Kidney (tissue), 14 donors: ENCODE results near the gene TRIM62. TPM values are rescaled to one million over a fixed set of nuclear protein-coding genes. Genes with fewer than 3 reads are reported as not detected.

Experiments used
- DNase-seq, 5 donors: peaks; one replicate each; pipeline ENCODE4 v3.0.0-alpha.2; 2013 to 2020
- FAIRE-seq: peaks from 2 replicates; lab custom pipeline; 2012; peaks lifted over from hg19 to GRCh38; lab: Jason Lieb, UNC
- H3K27ac ChIP-seq, 2 donors: one replicate each; pipeline ENCODE4 v1.7.0; 2013; ENCODE audit warnings: low read depth in 2 of 2, low read length in 2 of 2, inconsistent platforms in 1 of 2
- H3K27me3 ChIP-seq: one replicate; pipeline ENCODE4 v1.7.1; 2013; ENCODE audit warnings: low read length, inconsistent platforms; ENCODE audit not compliant: control insufficient read depth, insufficient read depth
- H3K36me3 ChIP-seq, 3 donors: one replicate each; pipeline versions ENCODE4 v1.7.0 to v1.7.1; 2013; ENCODE audit warnings: low read length in 3 of 3, control low read depth in 1 of 3, inconsistent platforms in 1 of 3; ENCODE audit not compliant: insufficient read depth in 3 of 3, control insufficient read depth in 2 of 3
- H3K4me1 ChIP-seq, 3 donors: one replicate each; pipeline versions ENCODE4 v1.7.0 to v1.7.1; 2013; ENCODE audit warnings: low read length in 3 of 3, inconsistent platforms in 1 of 3, low read depth in 1 of 3; ENCODE audit not compliant: control insufficient read depth in 2 of 3, insufficient read depth in 2 of 3
- H3K4me3 ChIP-seq, 3 donors: one replicate each; pipeline versions ENCODE4 v1.7.0 to v1.8.1; 2013; ENCODE audit warnings: low read length in 3 of 3, control low read depth in 1 of 3, inconsistent platforms in 1 of 3
- H3K9ac ChIP-seq, 3 donors: one replicate each; pipeline versions ENCODE4 v1.7.0 to v1.7.1; 2013; ENCODE audit warnings: low read length in 3 of 3, control low read depth in 1 of 3, inconsistent platforms in 1 of 3
- H3K9me3 ChIP-seq, 3 donors: one replicate each; pipeline versions ENCODE4 v1.7.0 to v1.7.1; 2013; ENCODE audit warnings: low read length in 3 of 3, control low read depth in 1 of 3, inconsistent platforms in 1 of 3; ENCODE audit not compliant: control insufficient read depth in 2 of 3, insufficient read depth in 1 of 3
- intact Hi-C: fragments of 100-400 bp; cut with DNase I; formaldehyde crosslinking; loops from one replicate; pipeline ENCODE4 v1.11.1; 2022
- polyA plus RNA-seq: library from polyadenylated mRNA; stranded (reverse); fragments of 350-450 nt; fragmentation: Illumina TruSeq; extraction: RNeasy Lipid Tissue Mini Kit (QIAGEN cat#74804); gene quantifications from one replicate; pipeline ENCODE4 v1.2.3, GENCODE V29; 2014; ENCODE audit warnings: low read depth, low replicate concordance; ENCODE audit not compliant: insufficient read depth
- total RNA-seq: library from RNA; stranded (reverse); fragmentation: NEBNext Ultra II Directional; extraction: Animal tissue kit (Norgen Biotek cat#: 25700); gene quantifications from one replicate; pipeline ENCODE4 v1.2.1, GENCODE V29; 2021
- TF ChIP-seq, protein P1 (sequence below): IDR thresholded peaks from 3 replicates; pipeline ENCODE4 v1.5.1; 2012; ENCODE audit warnings: mild to moderate bottlenecking, moderate library complexity, borderline replicate concordance; ENCODE audit not compliant: insufficient read depth; ENCODE audit errors: extremely low read depth
- donor health status: control.
- donor health status: control.
- donor health status: control.
- donor health status: control.
- donor health status: control.
- donor health status: DM: yes; HTN: yes; CAD: no.
- donor health status: Normal renal cell carcinoma (clear cell type).

TRIM62 gene
- total and polyA plus RNA-seq, 2 donors from 2014 or later = 3.2 to 6.2 TPM

DNA sequence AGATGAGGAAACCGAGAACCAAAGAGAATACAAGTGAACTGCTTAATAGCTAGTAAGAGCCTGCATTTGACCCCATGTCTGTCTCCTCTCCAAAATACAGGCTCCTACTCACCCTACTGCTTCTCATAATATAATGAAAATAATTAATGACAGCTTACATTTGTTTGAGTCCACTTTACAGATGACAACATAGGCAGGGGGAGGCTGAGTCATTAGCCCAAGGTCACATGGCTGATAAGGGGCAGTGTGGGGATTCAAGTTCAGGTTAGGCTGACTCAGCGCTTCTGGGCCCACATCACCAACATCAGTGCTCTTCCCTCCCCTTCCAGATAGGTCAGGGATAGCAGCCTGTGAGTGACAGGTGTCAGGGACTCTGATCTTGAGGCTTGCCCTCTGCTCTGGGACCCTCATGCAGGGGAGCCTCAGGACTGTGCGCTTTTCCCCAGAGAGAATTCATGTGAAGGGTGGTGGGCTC lies 84.7 kb downstream of the TRIM62 start:
- Histone ChIP-seq H3K9ac (no peak overlapping the region), H3K9me3 (no peaks in the 10 kb centered on the region), H3K4me1 (peaks cover 0 to 2% (median 0%) of the 10 kb centered on the region in 3 donors), H3K27ac (no peak overlapping the region), H3K27me3 (no peaks in the 10 kb centered on the region), H3K36me3 (peaks cover 0 to 3% (median 0%) of the 10 kb centered on the region in 3 donors), H3K4me3 (no peak overlapping the region)
- TF ChIP-seq, protein P1, sequence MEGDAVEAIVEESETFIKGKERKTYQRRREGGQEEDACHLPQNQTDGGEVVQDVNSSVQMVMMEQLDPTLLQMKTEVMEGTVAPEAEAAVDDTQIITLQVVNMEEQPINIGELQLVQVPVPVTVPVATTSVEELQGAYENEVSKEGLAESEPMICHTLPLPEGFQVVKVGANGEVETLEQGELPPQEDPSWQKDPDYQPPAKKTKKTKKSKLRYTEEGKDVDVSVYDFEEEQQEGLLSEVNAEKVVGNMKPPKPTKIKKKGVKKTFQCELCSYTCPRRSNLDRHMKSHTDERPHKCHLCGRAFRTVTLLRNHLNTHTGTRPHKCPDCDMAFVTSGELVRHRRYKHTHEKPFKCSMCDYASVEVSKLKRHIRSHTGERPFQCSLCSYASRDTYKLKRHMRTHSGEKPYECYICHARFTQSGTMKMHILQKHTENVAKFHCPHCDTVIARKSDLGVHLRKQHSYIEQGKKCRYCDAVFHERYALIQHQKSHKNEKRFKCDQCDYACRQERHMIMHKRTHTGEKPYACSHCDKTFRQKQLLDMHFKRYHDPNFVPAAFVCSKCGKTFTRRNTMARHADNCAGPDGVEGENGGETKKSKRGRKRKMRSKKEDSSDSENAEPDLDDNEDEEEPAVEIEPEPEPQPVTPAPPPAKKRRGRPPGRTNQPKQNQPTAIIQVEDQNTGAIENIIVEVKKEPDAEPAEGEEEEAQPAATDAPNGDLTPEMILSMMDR = no peak
- DNase-seq = no peak
- no peak for FAIRE-seq
- intact Hi-C loops = no loop called here

DNA sequence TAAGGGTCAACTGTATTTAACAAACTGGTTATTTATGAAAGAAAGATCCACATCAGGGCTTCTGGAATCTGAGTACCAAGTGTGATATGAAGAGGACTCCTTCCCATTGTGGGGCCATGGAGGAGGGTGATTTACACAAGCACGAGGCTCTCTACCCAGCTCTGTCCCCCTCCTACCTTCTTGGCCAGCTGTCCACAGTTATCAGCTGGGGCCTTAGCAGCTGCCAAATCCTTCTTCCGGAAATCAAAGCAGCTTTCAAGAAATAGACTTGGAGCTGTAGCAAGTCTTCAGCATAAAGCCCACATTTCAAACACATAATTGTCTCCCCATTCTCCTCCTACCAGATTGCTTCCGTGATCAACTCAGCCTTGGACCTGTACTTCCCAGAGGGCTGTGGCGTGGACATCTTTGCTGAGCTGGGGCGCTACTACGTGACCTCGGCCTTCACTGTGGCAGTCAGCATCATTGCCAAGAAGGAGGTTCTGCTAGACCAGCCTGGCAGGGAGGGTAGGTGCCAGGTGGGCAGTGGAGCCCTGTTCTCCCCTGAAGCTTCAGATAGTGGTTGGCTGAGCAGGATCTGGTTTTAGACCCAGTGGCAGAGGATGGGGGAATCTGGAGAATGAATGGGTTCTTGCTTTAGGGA lies 85.4 kb downstream of the TRIM62 start:
- TF ChIP-seq, protein P1 = no peak
- Histone ChIP-seq H3K27ac (no peak overlapping the region), H3K4me1 (peaks cover 0 to 2% (median 0%) of the 10 kb centered on the region in 3 donors), H3K4me3 (no peak overlapping the region), H3K9ac (no peak overlapping the region), H3K9me3 (no peaks in the 10 kb centered on the region), H3K36me3 (peaks cover 0 to 3% (median 0%) of the 10 kb centered on the region in 3 donors), H3K27me3 (no peaks in the 10 kb centered on the region)
- no peak for FAIRE-seq
- DNase-seq = no peak
- intact Hi-C loops = no loop called here

Other genes starting within 250 kb of the TRIM62 start
- 30.8 TPM for gene RNF19B, start 217.2 kb downstream of the TRIM62 start, total RNA-seq
- gene RNF19B, start 217.2 kb downstream of the TRIM62 start, polyA plus RNA-seq = 17.3 TPM
- gene AK2, start 145.2 kb downstream of the TRIM62 start, total RNA-seq = 172 TPM
- 334 TPM for gene AK2, start 145.2 kb downstream of the TRIM62 start, polyA plus RNA-seq
- gene AZIN2, start 100.9 kb downstream of the TRIM62 start, total RNA-seq = 4.9 TPM
- 7.5 TPM for gene AZIN2, start 100.9 kb downstream of the TRIM62 start, polyA plus RNA-seq
- gene ZNF362, start 74.4 kb upstream of the TRIM62 start, total RNA-seq = 36.9 TPM
- gene ZNF362, start 74.4 kb upstream of the TRIM62 start, polyA plus RNA-seq = 17.4 TPM
- gene A3GALT2, start 139.1 kb upstream of the TRIM62 start, total RNA-seq = not detected
- not detected for gene A3GALT2, start 139.1 kb upstream of the TRIM62 start, polyA plus RNA-seq
- 149 TPM for gene PHC2, start 249.1 kb upstream of the TRIM62 start, total RNA-seq
- 118 TPM for gene PHC2, start 249.1 kb upstream of the TRIM62 start, polyA plus RNA-seq